ENCODE results near the gene ALAS1. TPM values are rescaled to one million over a fixed set of nuclear protein-coding genes. Genes with fewer than 3 reads are reported as not detected.

Gene ALAS1
- total and polyA plus RNA-seq, 2 of the 13 experiments (the other 11 are each of a cell fraction or from before 2014, with no cell fraction given) = 36.0 to 43.2 TPM

DNA sequence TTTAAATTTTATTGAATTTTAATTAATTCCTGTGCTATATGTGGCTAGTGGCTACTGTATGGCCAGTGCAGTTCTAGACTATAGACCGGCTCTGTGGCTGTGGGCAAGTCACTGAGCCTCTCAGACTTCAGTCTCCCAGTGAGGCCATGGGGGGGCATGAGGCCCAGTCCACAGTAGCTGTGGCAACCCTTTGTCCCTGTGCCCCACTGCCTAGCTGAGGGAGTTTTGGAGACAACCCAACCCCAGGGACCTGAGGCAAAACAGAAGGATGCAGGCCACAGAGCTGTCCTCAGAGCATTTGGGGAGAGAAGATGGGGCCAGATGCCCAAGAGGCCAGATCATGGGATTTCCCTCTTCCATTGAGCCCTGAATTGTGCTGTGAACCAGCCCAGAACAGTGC, 24.9 kb upstream of the ALAS1 start:
- ChIA-PET CTCF (ENCODE audit: low intra/inter-chr PET ratio, low total read pairs) (no interaction called here), POLR2A (no interaction called here)
- Histone ChIP-seq H2AFZ (ENCODE audit: low read length) (no peak overlapping the region), H3K4me1 (ENCODE audit: insufficient read depth, low read length) (peaks cover 62% of the 10 kb centered on the region), H3K4me3 (replicated peaks in 1 of 3; ENCODE audit: insufficient read depth in 1 of 3, low read depth in 2 of 3, low read length in 3 of 3) (no peak overlapping the region), H3K4me2 (ENCODE audit: low read depth, low read length) (no peak overlapping the region), H3K79me2 (ENCODE audit: insufficient read depth, low read length) (no peaks in the 10 kb centered on the region), H3K9ac (ENCODE audit: insufficient read depth, low read depth, low read length) (no peak overlapping the region), H3K27me3 (ENCODE audit: control insufficient read depth in 1 of 2, insufficient read depth in 2 of 2, low read length in 2 of 2) (no peaks in the 10 kb centered on the region), H4K20me1 (ENCODE audit: insufficient read depth, low read length) (no peaks in the 10 kb centered on the region), H3K36me3 (replicated peaks in 1 of 2; ENCODE audit: control insufficient read depth in 1 of 2, insufficient read depth in 2 of 2, low read length in 2 of 2) (no peaks in the 10 kb centered on the region), H3K9me3 (ENCODE audit: low read length) (no peaks in the 10 kb centered on the region), H3K27ac (ENCODE audit: extremely low read length, insufficient read depth, low read length) (no peak overlapping the region)
- no CpG with 5 or more reads among the region's 1 CpG for WGBS (ENCODE audit: low lambda C conversion rate)
- DNase-seq (ENCODE audit: low spot score) (no peak), FAIRE-seq (no peak), ATAC-seq (no peak)
- intact Hi-C loops (cut with micrococcal nuclease; ENCODE audit: unreplicated experiment) (no loop called here), in situ Hi-C loops (cut with HindIII; ENCODE audit: extremely low pct_ligation_motif_present, low pct_unique_long_range_greater_than_20kb) (no loop called here)
- BruUV-seq (replicated peaks) = no TSS peak
- TF ChIP-seq FLYWCH1 (CRISPR knock-in tag; IDR thresholded peaks at IDR 0.05) = no peak
- TF ChIP-seq, protein P1, sequence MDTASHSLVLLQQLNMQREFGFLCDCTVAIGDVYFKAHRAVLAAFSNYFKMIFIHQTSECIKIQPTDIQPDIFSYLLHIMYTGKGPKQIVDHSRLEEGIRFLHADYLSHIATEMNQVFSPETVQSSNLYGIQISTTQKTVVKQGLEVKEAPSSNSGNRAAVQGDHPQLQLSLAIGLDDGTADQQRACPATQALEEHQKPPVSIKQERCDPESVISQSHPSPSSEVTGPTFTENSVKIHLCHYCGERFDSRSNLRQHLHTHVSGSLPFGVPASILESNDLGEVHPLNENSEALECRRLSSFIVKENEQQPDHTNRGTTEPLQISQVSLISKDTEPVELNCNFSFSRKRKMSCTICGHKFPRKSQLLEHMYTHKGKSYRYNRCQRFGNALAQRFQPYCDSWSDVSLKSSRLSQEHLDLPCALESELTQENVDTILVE (CRISPR knock-in tag; IDR thresholded peaks at IDR 0.05) = no peak
- no peak for TF ChIP-seq ZSCAN9 (CRISPR knock-in tag; IDR thresholded peaks at IDR 0.05; ENCODE audit: borderline replicate concordance)
- no peak for TF ChIP-seq SIN3A (IDR thresholded peaks at IDR 0.05; ENCODE audit: borderline replicate concordance, low read depth, low read length)
- TF ChIP-seq, protein P2, sequence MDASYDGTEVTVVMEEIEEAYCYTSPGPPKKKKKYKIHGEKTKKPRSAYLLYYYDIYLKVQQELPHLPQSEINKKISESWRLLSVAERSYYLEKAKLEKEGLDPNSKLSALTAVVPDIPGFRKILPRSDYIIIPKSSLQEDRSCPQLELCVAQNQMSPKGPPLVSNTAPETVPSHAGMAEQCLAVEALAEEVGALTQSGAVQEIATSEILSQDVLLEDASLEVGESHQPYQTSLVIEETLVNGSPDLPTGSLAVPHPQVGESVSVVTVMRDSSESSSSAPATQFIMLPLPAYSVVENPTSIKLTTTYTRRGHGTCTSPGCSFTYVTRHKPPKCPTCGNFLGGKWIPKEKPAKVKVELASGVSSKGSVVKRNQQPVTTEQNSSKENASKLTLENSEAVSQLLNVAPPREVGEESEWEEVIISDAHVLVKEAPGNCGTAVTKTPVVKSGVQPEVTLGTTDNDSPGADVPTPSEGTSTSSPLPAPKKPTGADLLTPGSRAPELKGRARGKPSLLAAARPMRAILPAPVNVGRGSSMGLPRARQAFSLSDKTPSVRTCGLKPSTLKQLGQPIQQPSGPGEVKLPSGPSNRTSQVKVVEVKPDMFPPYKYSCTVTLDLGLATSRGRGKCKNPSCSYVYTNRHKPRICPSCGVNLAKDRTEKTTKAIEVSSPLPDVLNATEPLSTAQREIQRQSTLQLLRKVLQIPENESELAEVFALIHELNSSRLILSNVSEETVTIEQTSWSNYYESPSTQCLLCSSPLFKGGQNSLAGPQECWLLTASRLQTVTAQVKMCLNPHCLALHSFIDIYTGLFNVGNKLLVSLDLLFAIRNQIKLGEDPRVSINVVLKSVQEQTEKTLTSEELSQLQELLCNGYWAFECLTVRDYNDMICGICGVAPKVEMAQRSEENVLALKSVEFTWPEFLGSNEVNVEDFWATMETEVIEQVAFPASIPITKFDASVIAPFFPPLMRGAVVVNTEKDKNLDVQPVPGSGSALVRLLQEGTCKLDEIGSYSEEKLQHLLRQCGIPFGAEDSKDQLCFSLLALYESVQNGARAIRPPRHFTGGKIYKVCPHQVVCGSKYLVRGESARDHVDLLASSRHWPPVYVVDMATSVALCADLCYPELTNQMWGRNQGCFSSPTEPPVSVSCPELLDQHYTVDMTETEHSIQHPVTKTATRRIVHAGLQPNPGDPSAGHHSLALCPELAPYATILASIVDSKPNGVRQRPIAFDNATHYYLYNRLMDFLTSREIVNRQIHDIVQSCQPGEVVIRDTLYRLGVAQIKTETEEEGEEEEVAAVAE (CRISPR knock-in tag; IDR thresholded peaks at IDR 0.05; ENCODE audit: borderline replicate concordance) = no peak
- TF ChIP-seq ZNF510 (CRISPR knock-in tag; IDR thresholded peaks at IDR 0.05; ENCODE audit: low read depth) = no peak

Data from HepG2 (cell line).